NT2/D1 (cell line): Measurements from ENCODE around the gene CMKLR1.

ENCODE experiments used
- SUZ12 ChIP-seq: IDR thresholded peaks from 2 replicates; pipeline ENCODE4 v1.6.1; 2011; ENCODE audit not compliant: insufficient read length, insufficient read depth; ENCODE audit errors: extremely low read depth
- YY1 ChIP-seq: IDR thresholded peaks from 2 replicates; pipeline ENCODE4 v1.6.1; 2011; ENCODE audit not compliant: insufficient read length, insufficient read depth
- ZNF274 ChIP-seq: IDR thresholded peaks from 2 replicates; pipeline ENCODE4 v1.6.1; 2011; ENCODE audit warnings: mild to moderate bottlenecking, low read depth, low read length

- TF ChIP-seq ZNF274 (no peak), SUZ12 (no peak), YY1 (no peak)
Measured at GRCh38 chr12:108302403-108303311, 36.5 kb downstream of the CMKLR1 start.
